HUES48 (cell line): ENCODE results near the gene XXYLT1.
A peak's percentile ranks its signal among the peaks of the same experiment; 100 is the strongest.

Source experiments
- H3K27ac ChIP-seq: one replicate; pipeline ENCODE4 v1.7.0; 2013; ENCODE audit warnings: low read depth, low read length, inconsistent platforms
- H3K27me3 ChIP-seq: 2 replicates; pipeline ENCODE4 v1.6.1; 2013; ENCODE audit warnings: mild to moderate bottlenecking, low read length; ENCODE audit not compliant: control insufficient read depth, insufficient read depth
- H3K36me3 ChIP-seq: 2 replicates; pipeline ENCODE4 v1.6.1; 2013; ENCODE audit warnings: low read length; ENCODE audit not compliant: control insufficient read depth, insufficient read depth
- H3K4me1 ChIP-seq: 2 replicates; pipeline ENCODE4 v1.6.1; 2013; ENCODE audit warnings: mild to moderate bottlenecking, low read length; ENCODE audit not compliant: control insufficient read depth, insufficient read depth
- H3K4me3 ChIP-seq: 2 replicates; pipeline ENCODE4 v1.5.1; 2013; ENCODE audit warnings: mild to moderate bottlenecking, low read depth, low read length
- H3K9ac ChIP-seq: 2 replicates; pipeline ENCODE4 v1.6.1; 2013; ENCODE audit warnings: mild to moderate bottlenecking, low read depth, low read length, moderate library complexity
- H3K9me3 ChIP-seq: 2 replicates; pipeline ENCODE4 v1.6.1; 2013; ENCODE audit warnings: low read length; ENCODE audit not compliant: control insufficient read depth, insufficient read depth

XXYLT1 gene

GRCh38 chr3:195285372-195285771 lies 14.4 kb upstream of the XXYLT1 start:
- Histone ChIP-seq H3K9ac (no peak overlapping the region), H3K27me3 (no peaks in the 10 kb centered on the region), H3K4me3 (no peak overlapping the region), H3K9me3 (no peaks in the 10 kb centered on the region), H3K27ac (no peak overlapping the region), H3K36me3 (peaks cover 42% of the 10 kb centered on the region), H3K4me1 (no peaks in the 10 kb centered on the region)

GRCh38 chr3:195284842-195285241 lies 13.9 kb upstream of the XXYLT1 start:
- Histone ChIP-seq H3K9me3 (no peaks in the 10 kb centered on the region), H3K9ac (no peak overlapping the region), H3K27me3 (no peaks in the 10 kb centered on the region), H3K4me1 (no peaks in the 10 kb centered on the region), H3K27ac (no peak overlapping the region), H3K36me3 (peaks cover 38% of the 10 kb centered on the region), H3K4me3 (no peak overlapping the region)

- Histone ChIP-seq H3K4me1 (no peaks in the 10 kb centered on the region), H3K9ac (no peak overlapping the region), H3K27me3 (no peaks in the 10 kb centered on the region), H3K9me3 (no peaks in the 10 kb centered on the region), H3K4me3 (no peak overlapping the region), H3K36me3 (peaks cover 34% of the 10 kb centered on the region), H3K27ac (no peak overlapping the region)
Observed at GRCh38 chr3:195282961-195283360, 12.0 kb upstream of the XXYLT1 start.

- Histone ChIP-seq H3K4me3 (no peak overlapping the region), H3K4me1 (peaks cover 10% of the 10 kb centered on the region), H3K27me3 (no peaks in the 10 kb centered on the region), H3K36me3 (0 out of 2 replicates have a peak, but pooled peaks cover 10% of the 10 kb centered on the region), H3K9ac (no peak overlapping the region), H3K9me3 (no peaks in the 10 kb centered on the region), H3K27ac (no peak overlapping the region)
Observed at GRCh38 chr3:195274259-195274966, 3.5 kb upstream of the XXYLT1 start.

- Histone ChIP-seq H3K27ac (peak overlapping the region; percentile 96), H3K4me1 (peaks cover 16% of the 10 kb centered on the region), H3K4me3 (peak overlapping the region; percentile 97)
Observed at GRCh38 chr3:195271410-195272243, 668 bp upstream of the XXYLT1 start.

GRCh38 chr3:195270079-195270816 lies 711 bp downstream of the XXYLT1 start:
- Histone ChIP-seq H3K36me3 (peaks cover 34% of the 10 kb centered on the region), H3K4me1 (peaks cover 16% of the 10 kb centered on the region), H3K9ac (peak overlapping the region; percentile 91), H3K9me3 (no peaks in the 10 kb centered on the region), H3K4me3 (peak overlapping the region; percentile 97), H3K27ac (peak overlapping the region; percentile 96), H3K27me3 (no peaks in the 10 kb centered on the region)

More at GRCh38 chr3:195271410-195272243, 668 bp upstream of the XXYLT1 start:
- H3K9ac ChIP-seq, result peak overlapping the region; percentile 92
- no peaks in the 10 kb centered on the region for H3K27me3 ChIP-seq
- H3K36me3 ChIP-seq, result peaks cover 21% of the 10 kb centered on the region; the same call in 1 of the 2 replicates
- no peaks in the 10 kb centered on the region for H3K9me3 ChIP-seq

GRCh38 chr3:195269375-195270078 lies 1.4 kb downstream of the XXYLT1 start:
- Histone ChIP-seq H3K9me3 (no peaks in the 10 kb centered on the region), H3K36me3 (peaks cover 34% of the 10 kb centered on the region), H3K27ac (no peak overlapping the region), H3K27me3 (no peaks in the 10 kb centered on the region), H3K4me1 (peaks cover 16% of the 10 kb centered on the region), H3K4me3 (peak overlapping the region; percentile 97), H3K9ac (no peak overlapping the region)

- no peak overlapping the region for H3K4me3 ChIP-seq
- H3K4me1 ChIP-seq, result peaks cover 16% of the 10 kb centered on the region
- H3K9ac ChIP-seq, result no peak overlapping the region
- peaks cover 34% of the 10 kb centered on the region for H3K36me3 ChIP-seq
- H3K9me3 ChIP-seq, result no peaks in the 10 kb centered on the region
- H3K27me3 ChIP-seq, result no peaks in the 10 kb centered on the region
- H3K27ac ChIP-seq, result no peak overlapping the region
Observed at GRCh38 chr3:195268576-195269309, 2.2 kb downstream of the XXYLT1 start.

GRCh38 chr3:195267096-195267495 lies 3.9 kb downstream of the XXYLT1 start:
- no peak overlapping the region for H3K27ac ChIP-seq
- no peaks in the 10 kb centered on the region for H3K27me3 ChIP-seq
- no peak overlapping the region for H3K4me3 ChIP-seq
- peaks cover 16% of the 10 kb centered on the region for H3K4me1 ChIP-seq
- H3K9me3 ChIP-seq, result no peaks in the 10 kb centered on the region
- peaks cover 34% of the 10 kb centered on the region for H3K36me3 ChIP-seq
- no peak overlapping the region for H3K9ac ChIP-seq

GRCh38 chr3:195266428-195266827 lies 4.5 kb downstream of the XXYLT1 start:
- Histone ChIP-seq H3K27me3 (no peaks in the 10 kb centered on the region), H3K9ac (no peak overlapping the region), H3K4me1 (peaks cover 10% of the 10 kb centered on the region), H3K9me3 (no peaks in the 10 kb centered on the region), H3K36me3 (peaks cover 34% of the 10 kb centered on the region), H3K4me3 (no peak overlapping the region), H3K27ac (no peak overlapping the region)
